Stimulated activated CD4-positive, alpha-beta T cell treated with anti-CD3 and anti-CD28 coated beads, Interleukin-2, amount 100 ng/mL, for 4 hours (primary cell): ENCODE results near the gene NUP98.
A peak's percentile ranks its signal among the peaks of the same experiment; 100 is the strongest.
"Not testable (repeated sequence)": the region's sequence is repeated elsewhere in the genome, so short reads cannot be mapped to it uniquely, and the experiment has no call there.

Experiments
- DNase-seq: peaks from one replicate; pipeline ENCODE4 v3.0.0-alpha.2; 2020; ENCODE audit warnings: low read depth

NUP98 gene

GRCh38 chr11:3826721-3827120, 29.4 kb upstream of the NUP98 start:
- DNase-seq = no peak

GRCh38 chr11:3825473-3826154, 28.3 kb upstream of the NUP98 start:
- no peak for DNase-seq

GRCh38 chr11:3824714-3825472, 27.5 kb upstream of the NUP98 start:
- peak; percentile 74 for DNase-seq

GRCh38 chr11:3823762-3824506, 26.6 kb upstream of the NUP98 start:
- DNase-seq = no peak

- no peak for DNase-seq
Measured at GRCh38 chr11:3823303-3823702, 25.9 kb upstream of the NUP98 start.

GRCh38 chr11:3822312-3822711, 25.0 kb upstream of the NUP98 start:
- DNase-seq = no peak

- DNase-seq = no peak
Measured at GRCh38 chr11:3820971-3821370, 23.6 kb upstream of the NUP98 start.

GRCh38 chr11:3817181-3817800, 19.9 kb upstream of the NUP98 start:
- DNase-seq = no peak

GRCh38 chr11:3816673-3817072, 19.3 kb upstream of the NUP98 start:
- DNase-seq = no peak

GRCh38 chr11:3815845-3816244, 18.5 kb upstream of the NUP98 start:
- no peak for DNase-seq

GRCh38 chr11:3814832-3815231, 17.5 kb upstream of the NUP98 start:
- DNase-seq = not testable (repeated sequence)

- no peak for DNase-seq
Measured at GRCh38 chr11:3810951-3811350, 13.6 kb upstream of the NUP98 start.

GRCh38 chr11:3810446-3810845, 13.1 kb upstream of the NUP98 start:
- DNase-seq = no peak

- no peak for DNase-seq
Measured at GRCh38 chr11:3809624-3809928, 12.2 kb upstream of the NUP98 start.

GRCh38 chr11:3808861-3809623, 11.7 kb upstream of the NUP98 start:
- no peak for DNase-seq

- peak; percentile 40 for DNase-seq
Measured at GRCh38 chr11:3807909-3808860, 10.8 kb upstream of the NUP98 start, which contains the start of gene PGAP2. Gene PGAP2 (plus strand): TSS chr11:3808560. CDS start chr11:3811260, 2,700 bp downstream.

GRCh38 chr11:3803726-3804495, 6.6 kb upstream of the NUP98 start:
- DNase-seq = no peak

- DNase-seq = no peak
Measured at GRCh38 chr11:3802011-3802790, 4.8 kb upstream of the NUP98 start.

GRCh38 chr11:3799873-3800272, 2.5 kb upstream of the NUP98 start:
- DNase-seq = no peak
